Esophagus (tissue), 2 donors: Measurements from ENCODE around the gene CAV1. TPM values are rescaled to one million over a fixed set of nuclear protein-coding genes. Genes with fewer than 3 reads are reported as not detected.

Experiments used
- H3K27ac ChIP-seq, 2 donors: one replicate each; pipeline ENCODE4 v1.5.1; 2013; ENCODE audit warnings: low read depth in 2 of 2, mild to moderate bottlenecking in 2 of 2, inconsistent platforms in 1 of 2, low read length in 1 of 2, moderate library complexity in 1 of 2
- H3K27me3 ChIP-seq, 2 donors: one replicate each; pipeline ENCODE4 v1.6.1; 2013; ENCODE audit warnings: low read length in 2 of 2, control low read depth in 1 of 2, mild to moderate bottlenecking in 1 of 2; ENCODE audit not compliant: insufficient read depth in 2 of 2, control insufficient read depth in 1 of 2
- H3K36me3 ChIP-seq, 2 donors: one replicate each; pipeline ENCODE4 v1.6.1; 2013; ENCODE audit warnings: low read length in 1 of 2; ENCODE audit not compliant: control insufficient read depth in 2 of 2, insufficient read depth in 2 of 2
- H3K4me1 ChIP-seq, 2 donors: one replicate each; pipeline ENCODE4 v1.6.1; 2013; ENCODE audit warnings: low read length in 1 of 2; ENCODE audit not compliant: control insufficient read depth in 2 of 2, insufficient read depth in 2 of 2
- H3K4me3 ChIP-seq, 2 donors: one replicate each; pipeline ENCODE4 v1.5.1; 2013; ENCODE audit warnings: low read length in 2 of 2, mild to moderate bottlenecking in 2 of 2, low read depth in 1 of 2, moderate library complexity in 1 of 2
- H3K9me3 ChIP-seq, 2 donors: one replicate each; pipeline ENCODE4 v1.6.1; 2013; ENCODE audit warnings: mild to moderate bottlenecking in 2 of 2, low read depth in 1 of 2, low read length in 1 of 2, moderate library complexity in 1 of 2; ENCODE audit not compliant: control insufficient read depth in 2 of 2, insufficient read depth in 1 of 2
- WGBS, 2 donors: extraction: QIAGEN DNeasy Blood & Tissue Kit; methylation state at CpG; one replicate each; pipeline ENCODE4 v1.1.7; 2013; 5-methylcytosine and 5-hydroxymethylcytosine counted together
- polyA plus RNA-seq, 2 donors: library from polyadenylated mRNA; stranded (reverse); fragments of 200-250 nt; gene quantifications; one replicate each; pipeline ENCODE4 v1.2.3, GENCODE V29; 2013
- donor health status: healthy with polysubstance abuse.
- donor health status: Bipolar disorder and iron deficiency.

The CAV1 gene
- polyA plus RNA-seq, 2 donors: 16.3 to 57.9 TPM

- Histone ChIP-seq H3K27ac (no peak overlapping the region), H3K4me1 (no peaks in the 10 kb centered on the region), H3K36me3 (peaks cover 0 to 5% of the 10 kb centered on the region in 2 donors), H3K4me3 (peak overlapping the region in 1 of 2 donors; percentile 80), H3K9me3 (no peaks in the 10 kb centered on the region), H3K27me3 (no peaks in the 10 kb centered on the region)
- 77 to 88% methylated on average over 2 of the region's 2 CpGs for WGBS, 2 donors
Measured at GRCh38 chr7:116502201-116503096, 22.4 kb upstream of the CAV1 start.

GRCh38 chr7:116503835-116504234, 21.0 kb upstream of the CAV1 start:
- H3K27me3 ChIP-seq: no peaks in the 10 kb centered on the region
- H3K9me3 ChIP-seq: no peaks in the 10 kb centered on the region
- no peak overlapping the region for H3K27ac ChIP-seq
- H3K36me3 ChIP-seq: peaks cover 0 to 5% of the 10 kb centered on the region in 2 donors
- H3K4me1 ChIP-seq: no peaks in the 10 kb centered on the region
- H3K4me3 ChIP-seq: no peak overlapping the region

GRCh38 chr7:116505278-116505677, 19.6 kb upstream of the CAV1 start:
- 85 to 86% methylated on average over 2 of the region's 2 CpGs for WGBS, 2 donors
- Histone ChIP-seq H3K4me1 (no peaks in the 10 kb centered on the region), H3K27ac (peak overlapping the region in 1 of 2 donors; percentile 13)

GRCh38 chr7:116505823-116506222, 19.0 kb upstream of the CAV1 start:
- 75 to 80% methylated on average over 3 of the region's 3 CpGs for WGBS, 2 donors
- H3K27ac ChIP-seq: no peak overlapping the region
- no peaks in the 10 kb centered on the region for H3K9me3 ChIP-seq
- H3K4me3 ChIP-seq: no peak overlapping the region
- H3K27me3 ChIP-seq: no peaks in the 10 kb centered on the region
- peaks cover 0 to 5% of the 10 kb centered on the region in 2 donors for H3K36me3 ChIP-seq
- no peaks in the 10 kb centered on the region for H3K4me1 ChIP-seq

More at GRCh38 chr7:116505278-116505677, 19.6 kb upstream of the CAV1 start:
- no peaks in the 10 kb centered on the region for H3K27me3 ChIP-seq
- peaks cover 0 to 5% of the 10 kb centered on the region in 2 donors for H3K36me3 ChIP-seq
- H3K9me3 ChIP-seq: no peaks in the 10 kb centered on the region
- H3K4me3 ChIP-seq: no peak overlapping the region

- 77 to 81% methylated on average over 7 of the region's 7 CpGs for WGBS, 2 donors
- Histone ChIP-seq H3K36me3 (peaks cover 0 to 5% of the 10 kb centered on the region in 2 donors), H3K4me1 (no peaks in the 10 kb centered on the region), H3K27me3 (no peaks in the 10 kb centered on the region), H3K4me3 (no peak overlapping the region), H3K27ac (no peak overlapping the region), H3K9me3 (no peaks in the 10 kb centered on the region)
Measured at GRCh38 chr7:116509982-116510579, 14.8 kb upstream of the CAV1 start.

GRCh38 chr7:116510795-116511194, 14.0 kb upstream of the CAV1 start:
- Histone ChIP-seq H3K27ac (peak overlapping the region in 1 of 2 donors; percentile 79), H3K9me3 (no peaks in the 10 kb centered on the region), H3K27me3 (no peaks in the 10 kb centered on the region), H3K4me3 (no peak overlapping the region), H3K36me3 (peaks cover 0 to 2% of the 10 kb centered on the region in 2 donors), H3K4me1 (no peaks in the 10 kb centered on the region)

- Histone ChIP-seq H3K27me3 (no peaks in the 10 kb centered on the region), H3K4me3 (peak overlapping the region; percentile 45 to 60)
Measured at GRCh38 chr7:116511552-116512519, 13.0 kb upstream of the CAV1 start.

GRCh38 chr7:116512520-116513188, 12.2 kb upstream of the CAV1 start:
- Histone ChIP-seq H3K4me1 (no peaks in the 10 kb centered on the region), H3K36me3 (no peaks in the 10 kb centered on the region), H3K27me3 (no peaks in the 10 kb centered on the region), H3K27ac (peak overlapping the region; percentile 79 to 86), H3K9me3 (no peaks in the 10 kb centered on the region), H3K4me3 (peak overlapping the region in 1 of 2 donors; percentile 60)
- 57 to 59% methylated on average over 4 of the region's 4 CpGs for WGBS, 2 donors

More at GRCh38 chr7:116511552-116512519, 13.0 kb upstream of the CAV1 start:
- Histone ChIP-seq H3K9me3 (no peaks in the 10 kb centered on the region), H3K36me3 (no peaks in the 10 kb centered on the region), H3K4me1 (no peaks in the 10 kb centered on the region), H3K27ac (peak overlapping the region; percentile 79 to 86)
- WGBS, 2 donors: 30 to 42% methylated on average over 12 of the region's 12 CpGs

- no peak overlapping the region for H3K27ac ChIP-seq
- H3K36me3 ChIP-seq: no peaks in the 10 kb centered on the region
- H3K4me3 ChIP-seq: no peak overlapping the region
- H3K27me3 ChIP-seq: no peaks in the 10 kb centered on the region
- no peaks in the 10 kb centered on the region for H3K4me1 ChIP-seq
- H3K9me3 ChIP-seq: no peaks in the 10 kb centered on the region
Measured at GRCh38 chr7:116515584-116515983, 9.3 kb upstream of the CAV1 start.
